ENCODE results near the gene PPFIBP1. TPM values are rescaled to one million over a fixed set of nuclear protein-coding genes. Genes with fewer than 3 reads are reported as not detected.
"Not testable (repeated sequence)": the region's sequence is repeated elsewhere in the genome, so short reads cannot be mapped to it uniquely, and the experiment has no call there.

Gene PPFIBP1
- total RNA-seq, 1 donor from 2014 or later: 117 TPM

DNA sequence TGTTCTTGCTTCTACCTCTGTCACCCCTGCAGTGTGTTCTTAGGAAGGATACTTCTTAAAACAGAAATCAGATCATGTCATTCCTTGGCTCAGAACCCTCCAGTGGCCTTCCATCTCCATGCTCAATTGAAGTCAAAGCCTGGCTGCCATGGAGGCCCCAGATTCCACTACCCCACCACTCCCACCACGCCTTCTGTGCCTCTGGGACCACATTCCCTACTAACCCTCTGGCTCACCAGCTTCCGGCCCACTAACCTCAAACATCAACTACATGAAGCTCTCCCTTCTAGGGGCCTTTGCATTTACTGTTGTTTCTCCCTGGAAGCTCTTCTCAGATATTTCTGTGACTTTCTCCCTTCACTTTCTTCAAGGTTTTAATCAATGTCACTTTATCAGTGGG, 96.1 kb downstream of the PPFIBP1 start:
- Histone ChIP-seq H3K4me1 (peaks cover 27% of the 10 kb centered on the region), H3K4me3 (no peak overlapping the region), H3K27me3 (ENCODE audit: low read depth) (no peaks in the 10 kb centered on the region), H3K27ac (no peak overlapping the region), H3K9me3 (no peaks in the 10 kb centered on the region), H3K36me3 (no peaks in the 10 kb centered on the region)
- intact Hi-C loops (cut with DNase I): no loop called here
- ATAC-seq: no peak
- no peak for DNase-seq
- TF ChIP-seq, protein P1, sequence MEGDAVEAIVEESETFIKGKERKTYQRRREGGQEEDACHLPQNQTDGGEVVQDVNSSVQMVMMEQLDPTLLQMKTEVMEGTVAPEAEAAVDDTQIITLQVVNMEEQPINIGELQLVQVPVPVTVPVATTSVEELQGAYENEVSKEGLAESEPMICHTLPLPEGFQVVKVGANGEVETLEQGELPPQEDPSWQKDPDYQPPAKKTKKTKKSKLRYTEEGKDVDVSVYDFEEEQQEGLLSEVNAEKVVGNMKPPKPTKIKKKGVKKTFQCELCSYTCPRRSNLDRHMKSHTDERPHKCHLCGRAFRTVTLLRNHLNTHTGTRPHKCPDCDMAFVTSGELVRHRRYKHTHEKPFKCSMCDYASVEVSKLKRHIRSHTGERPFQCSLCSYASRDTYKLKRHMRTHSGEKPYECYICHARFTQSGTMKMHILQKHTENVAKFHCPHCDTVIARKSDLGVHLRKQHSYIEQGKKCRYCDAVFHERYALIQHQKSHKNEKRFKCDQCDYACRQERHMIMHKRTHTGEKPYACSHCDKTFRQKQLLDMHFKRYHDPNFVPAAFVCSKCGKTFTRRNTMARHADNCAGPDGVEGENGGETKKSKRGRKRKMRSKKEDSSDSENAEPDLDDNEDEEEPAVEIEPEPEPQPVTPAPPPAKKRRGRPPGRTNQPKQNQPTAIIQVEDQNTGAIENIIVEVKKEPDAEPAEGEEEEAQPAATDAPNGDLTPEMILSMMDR (IDR thresholded peaks at IDR 0.05): no peak

DNA sequence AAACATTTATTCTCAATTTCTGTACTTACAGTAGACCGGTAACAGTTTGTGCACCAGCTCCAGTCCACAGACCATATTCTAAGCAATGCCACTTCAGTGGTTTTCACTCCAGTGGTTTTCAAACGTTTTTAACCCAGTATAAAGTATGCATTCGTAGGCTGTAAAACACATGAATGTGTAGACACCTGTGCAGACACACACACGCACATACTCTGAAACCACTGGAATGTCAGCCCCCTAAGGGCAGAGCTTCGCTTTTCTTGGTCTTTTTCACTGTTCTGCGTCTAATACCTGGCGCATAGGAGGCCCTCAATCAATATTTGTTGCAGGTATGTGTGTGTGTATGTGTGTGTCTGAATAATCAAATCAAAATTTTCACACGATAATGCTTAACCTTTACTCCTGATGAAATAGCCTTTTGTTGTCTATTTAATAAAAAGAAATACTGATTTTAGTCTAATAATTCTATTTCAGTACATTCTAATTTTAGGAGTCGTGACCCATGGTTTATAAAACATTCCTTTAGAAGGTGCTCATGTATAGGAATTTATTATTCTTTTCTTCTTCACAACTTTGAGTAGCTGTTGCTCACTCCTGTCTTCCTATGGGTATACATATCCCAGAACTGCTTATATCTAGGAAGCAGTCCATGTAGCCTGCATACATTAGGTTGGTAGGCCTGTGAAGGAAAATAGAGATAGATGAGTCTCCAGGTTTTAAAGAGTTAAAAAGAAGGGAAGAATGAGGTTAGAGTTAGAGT, 98.6 kb downstream of the PPFIBP1 start:
- no peak for ATAC-seq
- intact Hi-C loops (cut with DNase I): no loop called here
- Histone ChIP-seq H3K4me3 (no peak overlapping the region), H3K36me3 (no peaks in the 10 kb centered on the region), H3K4me1 (peaks cover 11% of the 10 kb centered on the region), H3K27me3 (ENCODE audit: low read depth) (no peaks in the 10 kb centered on the region), H3K9me3 (no peaks in the 10 kb centered on the region), H3K27ac (no peak overlapping the region)
- no peak for DNase-seq
- TF ChIP-seq, protein P1 (IDR thresholded peaks at IDR 0.05): no peak

DNA sequence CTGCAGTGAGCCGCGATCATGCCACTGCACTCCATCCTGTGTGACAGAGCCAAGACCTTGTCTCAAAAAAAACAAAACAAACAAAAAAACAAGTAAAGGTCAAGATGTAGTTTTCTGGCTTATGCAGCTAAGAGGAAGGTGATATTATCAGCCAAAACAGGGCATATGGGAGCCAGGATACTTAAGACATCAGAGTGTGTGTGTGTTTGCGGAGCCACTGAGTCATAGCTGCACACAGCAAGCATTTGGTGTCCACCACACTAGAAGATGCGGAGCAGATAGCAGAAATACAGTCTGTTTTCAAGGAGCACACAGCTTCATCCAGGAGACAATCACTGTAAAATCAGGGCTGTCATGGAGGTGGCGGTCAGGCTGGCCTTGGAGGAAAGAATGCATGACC, 99.6 kb downstream of the PPFIBP1 start:
- H3K4me1 ChIP-seq: peaks cover 11% of the 10 kb centered on the region
- ATAC-seq: no peak
- H3K9me3 ChIP-seq: no peaks in the 10 kb centered on the region
- H3K36me3 ChIP-seq: no peaks in the 10 kb centered on the region
- TF ChIP-seq, protein P1 (IDR thresholded peaks at IDR 0.05): no peak
- H3K27ac ChIP-seq: no peak overlapping the region
- H3K27me3 ChIP-seq (ENCODE audit: low read depth): no peaks in the 10 kb centered on the region
- H3K4me3 ChIP-seq: no peak overlapping the region
- intact Hi-C loops (cut with DNase I): no loop called here
- no peak for DNase-seq

DNA sequence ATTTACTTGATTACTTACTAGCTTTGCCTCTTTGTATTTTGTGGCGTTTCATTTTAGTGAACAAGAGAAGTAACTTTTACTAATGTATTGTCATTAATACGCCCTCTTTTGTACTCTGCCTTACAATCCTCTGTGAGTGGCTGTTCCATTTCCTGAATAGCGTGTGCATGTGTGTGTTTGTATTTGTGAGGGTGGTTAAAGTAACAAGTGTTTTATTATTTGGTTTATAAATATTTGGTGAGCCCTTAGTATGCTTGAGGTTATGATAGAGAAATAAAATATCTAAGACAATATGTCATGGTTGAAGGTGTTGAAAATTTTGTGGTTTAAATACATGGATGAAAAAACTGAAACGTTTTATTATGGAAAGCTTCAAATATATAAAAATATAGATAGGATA, 100.6 kb downstream of the PPFIBP1 start:
- ATAC-seq (peak; percentile 67 to 80), DNase-seq (no peak)

DNA sequence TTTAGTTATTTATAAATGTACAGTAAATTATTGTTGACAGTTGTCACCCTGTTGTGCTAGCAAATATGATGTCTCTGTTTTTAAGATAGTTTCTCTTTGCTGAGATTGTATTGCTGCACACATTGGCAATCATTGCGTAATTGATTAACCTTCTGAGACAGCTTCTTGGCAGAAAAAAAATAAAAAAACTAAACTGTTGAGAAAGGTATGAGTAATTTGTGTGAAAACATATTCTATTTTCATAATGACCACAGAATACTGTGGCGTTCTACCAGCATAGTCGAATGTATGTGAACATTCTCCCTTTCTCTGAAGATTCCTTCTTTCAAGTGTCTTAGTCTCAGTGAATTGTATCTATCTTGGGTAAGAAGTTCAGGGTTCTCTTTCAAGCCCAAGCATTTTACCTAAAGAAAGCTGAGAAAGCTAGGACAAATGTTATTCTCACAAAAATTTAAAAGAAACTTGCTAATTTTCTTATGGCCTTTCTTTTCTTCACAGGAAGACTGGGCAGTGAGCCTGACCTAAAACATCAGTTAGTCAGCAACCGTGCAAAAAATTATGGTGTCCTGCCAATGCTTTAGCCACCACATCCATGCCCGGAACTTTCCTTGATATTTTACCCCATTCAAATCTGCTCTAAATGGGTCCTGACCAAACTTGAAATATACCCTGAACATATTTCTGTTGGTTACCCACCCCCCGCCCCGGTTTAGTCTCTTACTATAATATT, 103.3 kb downstream of the PPFIBP1 start:
- Histone ChIP-seq H3K27ac (no peak overlapping the region), H3K4me3 (no peak overlapping the region), H3K27me3 (ENCODE audit: low read depth) (no peaks in the 10 kb centered on the region), H3K36me3 (no peaks in the 10 kb centered on the region), H3K9me3 (no peaks in the 10 kb centered on the region), H3K4me1 (peaks cover 4% of the 10 kb centered on the region)
- TF ChIP-seq, protein P1 (IDR thresholded peaks at IDR 0.05): no peak
- no peak for ATAC-seq
- intact Hi-C loops (cut with DNase I): no loop called here
- DNase-seq: no peak

More for the DNA sequence above, 100.6 kb downstream of the PPFIBP1 start:
- TF ChIP-seq, protein P1 (IDR thresholded peaks at IDR 0.05): no peak
- peaks cover 6% of the 10 kb centered on the region for H3K4me1 ChIP-seq
- no peaks in the 10 kb centered on the region for H3K27me3 ChIP-seq (ENCODE audit: low read depth)
- H3K4me3 ChIP-seq: no peak overlapping the region
- H3K27ac ChIP-seq: peak overlapping the region; percentile 21
- H3K9me3 ChIP-seq: no peaks in the 10 kb centered on the region
- no peaks in the 10 kb centered on the region for H3K36me3 ChIP-seq
- intact Hi-C loops (cut with DNase I): no loop called here

DNA sequence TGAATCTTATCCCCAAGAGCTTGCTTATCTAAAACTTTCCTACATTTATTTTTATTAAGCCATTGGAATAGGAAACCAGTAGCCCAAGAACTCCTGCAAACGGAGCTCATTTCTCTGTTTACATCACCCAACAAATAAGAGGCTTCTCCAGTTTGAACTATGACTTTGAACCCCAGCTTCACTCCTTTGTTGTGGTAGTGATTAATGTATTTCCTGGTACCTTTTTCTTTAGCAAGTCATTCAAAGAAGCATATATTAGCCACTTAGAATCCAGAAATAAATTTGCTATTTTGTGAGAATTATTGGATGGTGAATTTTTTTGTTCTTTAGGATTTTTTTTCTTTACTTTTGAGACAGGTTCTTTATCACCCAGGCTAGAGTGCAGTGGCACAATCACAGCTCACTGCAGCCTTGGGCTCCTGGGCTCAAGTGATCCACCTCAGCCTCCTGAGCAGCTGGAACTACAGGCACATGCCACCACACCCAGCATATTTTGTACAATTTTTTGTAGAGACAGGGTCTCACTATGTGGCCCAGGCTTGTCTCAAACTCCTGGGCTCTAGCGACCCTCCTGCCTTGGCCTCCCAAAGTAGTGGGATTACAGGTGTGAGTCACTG, 104.0 kb downstream of the PPFIBP1 start:
- H3K27ac ChIP-seq; H3K4me1 ChIP-seq; DNase-seq; ATAC-seq; intact Hi-C loops (cut with DNase I); H3K36me3 ChIP-seq; H3K27me3 ChIP-seq (ENCODE audit: low read depth); H3K4me3 ChIP-seq; H3K9me3 ChIP-seq: not testable (repeated sequence)

DNA sequence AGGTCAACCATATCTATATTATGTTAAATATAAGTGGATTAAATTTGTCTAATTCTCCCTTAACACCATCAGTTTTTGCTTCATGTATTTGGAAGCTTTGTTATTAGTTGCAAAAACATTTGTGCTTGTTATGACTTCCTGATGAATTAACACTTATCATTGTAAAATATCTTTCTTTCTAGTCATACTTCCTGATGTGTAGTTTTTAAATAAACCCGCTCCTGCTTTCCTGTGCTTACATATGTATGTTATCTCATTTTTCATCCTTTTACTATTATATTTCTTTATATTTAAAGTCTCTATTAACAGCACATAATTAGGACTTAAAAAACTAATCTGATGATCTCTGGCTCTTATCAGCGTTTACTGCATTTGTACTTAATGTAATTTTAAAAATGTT, 106.2 kb downstream of the PPFIBP1 start:
- H3K4me1 ChIP-seq; DNase-seq; H3K9me3 ChIP-seq; H3K36me3 ChIP-seq; H3K27me3 ChIP-seq (ENCODE audit: low read depth); H3K27ac ChIP-seq; ATAC-seq; intact Hi-C loops (cut with DNase I); H3K4me3 ChIP-seq: not testable (repeated sequence)

Data from lower lobe of right lung (tissue), 2 donors.